Stomach (tissue), 4 donors: Measurements from ENCODE around the gene NXPH1.

Experiments used
- CTCF ChIP-seq, 7 experiments: fragments of 450-650 bp in 4 of 7; fragments of 200-600 bp in 3 of 7; sonication (generic) in 3 of 7; IDR thresholded peaks; one replicate each; pipeline ENCODE4 v1.5.1; 2016 to 2019; ENCODE audit warnings: antibody characterized with exemption in 7 of 7, control low read depth in 2 of 7, mild to moderate bottlenecking in 1 of 7
- EP300 ChIP-seq: sonication (generic); formaldehyde crosslinking; IDR thresholded peaks from one replicate; pipeline ENCODE4 v1.6.1; 2017; ENCODE audit warnings: antibody characterized with exemption
- POLR2A ChIP-seq, 4 donors: fragments of 450-650 bp; IDR thresholded peaks; one replicate each; pipeline ENCODE4 v1.6.1; 2016; ENCODE audit warnings: antibody characterized with exemption in 4 of 4, control low read depth in 2 of 4, mild to moderate bottlenecking in 1 of 4, moderate library complexity in 1 of 4
- POLR2AphosphoS5 ChIP-seq, 3 donors: sonication (generic); formaldehyde crosslinking; IDR thresholded peaks; one replicate each; pipeline ENCODE4 v1.6.1; 2016; ENCODE audit warnings: antibody characterized with exemption in 3 of 3

DNA sequence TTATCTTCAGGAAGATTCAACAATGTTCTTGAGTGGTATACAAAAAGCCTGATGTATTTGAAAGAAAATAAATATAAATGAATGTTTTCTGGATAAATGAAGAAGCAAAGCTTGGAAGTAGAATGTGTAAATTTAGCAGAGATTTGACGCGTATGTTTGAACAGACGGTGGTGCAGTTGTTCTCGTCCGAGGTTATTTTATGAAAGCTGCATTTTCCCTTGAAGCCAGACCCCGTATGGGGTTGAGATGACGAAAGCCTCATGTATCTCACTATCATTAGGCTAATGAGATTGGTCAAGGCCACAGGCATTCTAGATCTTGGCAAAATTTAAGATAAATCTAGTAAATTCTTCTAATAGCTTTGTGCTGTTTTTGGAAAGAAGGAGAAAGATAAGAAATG lies 195.2 kb downstream of the NXPH1 start:
- TF ChIP-seq POLR2A (IDR thresholded peaks at IDR 0.05), result no peak
- TF ChIP-seq CTCF (IDR thresholded peaks at IDR 0.05), result no peak
- no peak for TF ChIP-seq EP300
- TF ChIP-seq POLR2AphosphoS5 (IDR thresholded peaks at IDR 0.05), result no peak
